ENCODE results near the gene TBC1D16.

TBC1D16 gene

GRCh38 chr17:79923974-79924638 is 111.6 kb downstream of the TBC1D16 start:
- DNase-seq = no peak

- DNase-seq = no peak
Measured at GRCh38 chr17:79922798-79923197, 112.9 kb downstream of the TBC1D16 start.

- no peak for DNase-seq
Measured at GRCh38 chr17:79922116-79922601, 113.5 kb downstream of the TBC1D16 start.

GRCh38 chr17:79921411-79922115 is 114.1 kb downstream of the TBC1D16 start:
- no peak for DNase-seq

GRCh38 chr17:79920751-79921410 is 114.8 kb downstream of the TBC1D16 start:
- no peak for DNase-seq

GRCh38 chr17:79919862-79920720 is 115.6 kb downstream of the TBC1D16 start:
- no peak for DNase-seq

- DNase-seq = no peak
Measured at GRCh38 chr17:79919164-79919585, 116.5 kb downstream of the TBC1D16 start.

- DNase-seq = no peak
Measured at GRCh38 chr17:79918581-79919163, 117.0 kb downstream of the TBC1D16 start.

- no peak for DNase-seq
Measured at GRCh38 chr17:79917902-79918484, 117.7 kb downstream of the TBC1D16 start.

GRCh38 chr17:79916991-79917901 is 118.4 kb downstream of the TBC1D16 start:
- no peak for DNase-seq

- DNase-seq = no peak
Measured at GRCh38 chr17:79916506-79916905, 119.2 kb downstream of the TBC1D16 start.

GRCh38 chr17:79915850-79916430 is 119.7 kb downstream of the TBC1D16 start:
- DNase-seq = no peak

GRCh38 chr17:79914813-79915740 is 120.6 kb downstream of the TBC1D16 start:
- DNase-seq = no peak

- no peak for DNase-seq
Measured at GRCh38 chr17:79913896-79914812, 121.5 kb downstream of the TBC1D16 start.

GRCh38 chr17:79913451-79913850 is 122.2 kb downstream of the TBC1D16 start:
- no peak for DNase-seq

GRCh38 chr17:79912552-79913330 is 122.9 kb downstream of the TBC1D16 start:
- DNase-seq = no peak

All from activated CD8-positive, alpha-beta memory T cell treated with anti-CD3 and anti-CD28 coated beads for 24 hours (primary cell).